ENCODE measurements around the gene PTRHD1. TPM values are rescaled to one million over a fixed set of nuclear protein-coding genes. Genes with fewer than 3 reads are reported as not detected.
"Not testable (repeated sequence)": the region's sequence is repeated elsewhere in the genome, so short reads cannot be mapped to it uniquely, and the experiment has no call there.

The PTRHD1 gene
- polyA plus RNA-seq, 1 donor = 38.6 TPM

DNA sequence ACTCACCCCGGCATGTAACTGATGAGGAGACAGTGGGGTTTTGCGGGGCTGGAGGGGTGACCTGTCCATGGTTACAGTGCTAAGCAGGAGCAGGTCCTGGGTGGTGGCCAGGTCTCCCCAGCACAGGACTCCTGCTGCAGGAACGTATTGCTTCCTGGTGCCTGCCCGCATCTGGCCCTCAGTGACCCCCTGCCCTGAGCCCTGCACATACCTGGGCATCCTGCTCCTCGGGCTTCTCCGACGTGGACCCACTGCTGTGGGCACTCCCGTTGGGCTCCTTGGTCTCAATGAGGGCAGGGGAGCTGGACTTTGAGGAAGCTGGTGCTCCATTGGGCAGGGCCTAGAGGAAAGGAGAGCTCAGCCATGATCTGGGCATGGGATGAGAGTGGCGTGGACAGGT, 43.5 kb upstream of the PTRHD1 start:
- Histone ChIP-seq H3K36me3 (ENCODE audit: control insufficient read depth, insufficient read depth, low read length) (peaks cover 32% of the 10 kb centered on the region), H3K4me3 (ENCODE audit: low read length) (no peak overlapping the region), H3K27ac (ENCODE audit: low read length) (no peak overlapping the region), H3K9me3 (ENCODE audit: control insufficient read depth, low read depth, low read length) (no peaks in the 10 kb centered on the region), H3K4me1 (ENCODE audit: control insufficient read depth, insufficient read depth, low read length) (peaks cover 3% of the 10 kb centered on the region), H3K27me3 (ENCODE audit: control insufficient read depth, insufficient read depth, low read length) (no peaks in the 10 kb centered on the region)
- DNase-seq = no peak
- WGBS (ENCODE audit: insufficient coverage, low lambda C conversion rate) = no CpG with 5 or more reads among the region's 9 CpGs

DNA sequence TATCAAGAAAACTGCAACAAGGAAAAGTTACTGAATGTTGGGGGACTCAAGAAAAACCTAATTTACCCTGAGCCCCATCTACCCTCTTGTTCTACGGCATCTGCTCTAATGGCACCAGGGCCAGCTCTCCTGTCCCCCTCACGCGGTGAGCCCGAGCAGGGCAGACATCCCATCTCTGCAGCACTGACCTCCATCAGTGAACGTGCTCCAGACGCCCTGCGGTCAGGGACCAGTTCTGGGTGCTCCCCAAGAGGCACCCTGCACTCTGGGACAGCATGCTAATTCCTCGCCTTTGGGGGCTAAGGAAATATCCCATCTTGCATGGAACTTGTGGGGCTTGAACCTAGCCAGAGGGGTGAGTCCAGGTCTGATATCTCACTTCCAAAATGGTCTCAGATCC, 43.0 kb upstream of the PTRHD1 start:
- DNase-seq = no peak
- Histone ChIP-seq H3K27ac (ENCODE audit: low read length) (no peak overlapping the region), H3K4me3 (ENCODE audit: low read length) (no peak overlapping the region), H3K27me3 (ENCODE audit: control insufficient read depth, insufficient read depth, low read length) (no peaks in the 10 kb centered on the region), H3K36me3 (ENCODE audit: control insufficient read depth, insufficient read depth, low read length) (peaks cover 32% of the 10 kb centered on the region), H3K9me3 (ENCODE audit: control insufficient read depth, low read depth, low read length) (no peaks in the 10 kb centered on the region), H3K4me1 (ENCODE audit: control insufficient read depth, insufficient read depth, low read length) (peaks cover 4% of the 10 kb centered on the region)
- no CpG with 5 or more reads among the region's 8 CpGs for WGBS (ENCODE audit: insufficient coverage, low lambda C conversion rate)

DNA sequence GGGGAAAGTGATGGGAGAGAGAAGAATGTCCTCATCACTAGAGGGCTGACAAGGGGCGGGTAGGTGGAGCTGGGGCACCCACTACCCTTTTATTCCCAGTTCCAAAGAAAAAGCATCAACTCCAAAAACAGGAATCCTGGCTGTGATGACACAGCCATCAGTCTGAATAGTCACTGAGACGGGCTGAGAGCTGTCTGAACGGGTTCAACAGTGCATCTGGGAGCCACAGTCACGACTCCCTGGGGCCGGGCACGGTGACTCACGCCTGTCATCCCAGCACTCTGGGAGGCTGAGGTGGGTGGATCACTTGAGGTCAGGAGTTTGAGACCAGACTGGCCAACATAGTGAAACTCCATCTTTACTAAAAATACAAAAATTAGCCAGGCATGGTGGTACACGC, 42.2 kb upstream of the PTRHD1 start:
- H3K4me3 ChIP-seq (ENCODE audit: low read length); H3K9me3 ChIP-seq (ENCODE audit: control insufficient read depth, low read depth, low read length); H3K4me1 ChIP-seq (ENCODE audit: control insufficient read depth, insufficient read depth, low read length); DNase-seq; H3K27ac ChIP-seq (ENCODE audit: low read length); H3K27me3 ChIP-seq (ENCODE audit: control insufficient read depth, insufficient read depth, low read length): not testable (repeated sequence)
- peaks cover 32% of the 10 kb centered on the region for H3K36me3 ChIP-seq (ENCODE audit: control insufficient read depth, insufficient read depth, low read length)
- no CpG with 5 or more reads among the region's 8 CpGs for WGBS (ENCODE audit: insufficient coverage, low lambda C conversion rate)

- no peak for DNase-seq
- WGBS (ENCODE audit: insufficient coverage, low lambda C conversion rate) = no CpG with 5 or more reads among the region's 20 CpGs
- H3K36me3 ChIP-seq (ENCODE audit: control insufficient read depth, insufficient read depth, low read length) = peaks cover 32% of the 10 kb centered on the region
These were observed 41.7 kb upstream of the PTRHD1 start for GRCh38 chr2:24834733-24835395.

GRCh38 chr2:24833821-24834732, 40.9 kb upstream of the PTRHD1 start:
- DNase-seq = no peak
- no peaks in the 10 kb centered on the region for H3K27me3 ChIP-seq (ENCODE audit: control insufficient read depth, insufficient read depth, low read length)
- peaks cover 8% of the 10 kb centered on the region for H3K4me1 ChIP-seq (ENCODE audit: control insufficient read depth, insufficient read depth, low read length)
- H3K27ac ChIP-seq (ENCODE audit: low read length) = no peak overlapping the region
- no peak overlapping the region for H3K4me3 ChIP-seq (ENCODE audit: low read length)
- peaks cover 30% of the 10 kb centered on the region for H3K36me3 ChIP-seq (ENCODE audit: control insufficient read depth, insufficient read depth, low read length)
- H3K9me3 ChIP-seq (ENCODE audit: control insufficient read depth, low read depth, low read length) = no peaks in the 10 kb centered on the region
- no CpG with 5 or more reads among the region's 32 CpGs for WGBS (ENCODE audit: insufficient coverage, low lambda C conversion rate)

More at GRCh38 chr2:24834733-24835395, 41.7 kb upstream of the PTRHD1 start:
- no peaks in the 10 kb centered on the region for H3K27me3 ChIP-seq (ENCODE audit: control insufficient read depth, insufficient read depth, low read length)
- peaks cover 8% of the 10 kb centered on the region for H3K4me1 ChIP-seq (ENCODE audit: control insufficient read depth, insufficient read depth, low read length)
- no peak overlapping the region for H3K4me3 ChIP-seq (ENCODE audit: low read length)
- H3K27ac ChIP-seq (ENCODE audit: low read length) = no peak overlapping the region
- H3K9me3 ChIP-seq (ENCODE audit: control insufficient read depth, low read depth, low read length) = no peaks in the 10 kb centered on the region

GRCh38 chr2:24832931-24833701, 39.9 kb upstream of the PTRHD1 start:
- Histone ChIP-seq H3K27ac (ENCODE audit: low read length) (no peak overlapping the region), H3K27me3 (ENCODE audit: control insufficient read depth, insufficient read depth, low read length) (no peaks in the 10 kb centered on the region), H3K9me3 (ENCODE audit: control insufficient read depth, low read depth, low read length) (no peaks in the 10 kb centered on the region), H3K4me1 (ENCODE audit: control insufficient read depth, insufficient read depth, low read length) (peaks cover 8% of the 10 kb centered on the region), H3K4me3 (ENCODE audit: low read length) (no peak overlapping the region), H3K36me3 (ENCODE audit: control insufficient read depth, insufficient read depth, low read length) (peaks cover 27% of the 10 kb centered on the region)
- DNase-seq = no peak
- 83% methylated on average over 1 of the region's 22 CpGs for WGBS (ENCODE audit: insufficient coverage, low lambda C conversion rate)

DNA sequence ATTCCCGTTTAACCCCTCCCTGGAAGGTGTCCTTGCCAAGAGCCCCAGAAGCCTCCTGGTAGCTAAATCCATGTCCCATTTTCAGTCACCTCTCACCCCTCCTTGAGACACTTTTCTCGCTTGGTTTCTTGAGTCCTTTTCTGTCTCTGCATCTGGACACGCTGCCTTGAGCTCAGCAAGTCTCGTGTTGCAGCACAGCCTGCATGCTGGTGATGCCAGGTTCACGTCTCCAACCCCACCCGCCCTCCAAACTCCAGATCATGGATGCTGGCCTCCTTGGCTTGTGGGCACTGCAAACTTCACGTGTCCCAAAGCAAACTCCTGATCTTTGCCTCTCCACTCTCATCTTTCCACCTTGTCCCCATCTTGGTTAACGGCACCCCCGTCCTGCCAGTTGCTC, 39.3 kb upstream of the PTRHD1 start:
- H3K36me3 ChIP-seq (ENCODE audit: control insufficient read depth, insufficient read depth, low read length) = peaks cover 27% of the 10 kb centered on the region
- H3K9me3 ChIP-seq (ENCODE audit: control insufficient read depth, low read depth, low read length) = no peaks in the 10 kb centered on the region
- no peaks in the 10 kb centered on the region for H3K27me3 ChIP-seq (ENCODE audit: control insufficient read depth, insufficient read depth, low read length)
- WGBS (ENCODE audit: insufficient coverage, low lambda C conversion rate) = 80% methylated on average over 2 of the region's 9 CpGs
- H3K27ac ChIP-seq (ENCODE audit: low read length) = no peak overlapping the region
- DNase-seq = no peak
- no peak overlapping the region for H3K4me3 ChIP-seq (ENCODE audit: low read length)
- H3K4me1 ChIP-seq (ENCODE audit: control insufficient read depth, insufficient read depth, low read length) = peaks cover 8% of the 10 kb centered on the region

- Histone ChIP-seq H3K36me3 (ENCODE audit: control insufficient read depth, insufficient read depth, low read length) (peaks cover 27% of the 10 kb centered on the region), H3K27ac (ENCODE audit: low read length) (no peak overlapping the region), H3K9me3 (ENCODE audit: control insufficient read depth, low read depth, low read length) (no peaks in the 10 kb centered on the region), H3K4me1 (ENCODE audit: control insufficient read depth, insufficient read depth, low read length) (peaks cover 8% of the 10 kb centered on the region), H3K4me3 (ENCODE audit: low read length) (no peak overlapping the region), H3K27me3 (ENCODE audit: control insufficient read depth, insufficient read depth, low read length) (no peaks in the 10 kb centered on the region)
- DNase-seq = no peak
- no CpG with 5 or more reads among the region's 14 CpGs for WGBS (ENCODE audit: insufficient coverage, low lambda C conversion rate)
These were observed 38.9 kb upstream of the PTRHD1 start for GRCh38 chr2:24832073-24832461.

DNA sequence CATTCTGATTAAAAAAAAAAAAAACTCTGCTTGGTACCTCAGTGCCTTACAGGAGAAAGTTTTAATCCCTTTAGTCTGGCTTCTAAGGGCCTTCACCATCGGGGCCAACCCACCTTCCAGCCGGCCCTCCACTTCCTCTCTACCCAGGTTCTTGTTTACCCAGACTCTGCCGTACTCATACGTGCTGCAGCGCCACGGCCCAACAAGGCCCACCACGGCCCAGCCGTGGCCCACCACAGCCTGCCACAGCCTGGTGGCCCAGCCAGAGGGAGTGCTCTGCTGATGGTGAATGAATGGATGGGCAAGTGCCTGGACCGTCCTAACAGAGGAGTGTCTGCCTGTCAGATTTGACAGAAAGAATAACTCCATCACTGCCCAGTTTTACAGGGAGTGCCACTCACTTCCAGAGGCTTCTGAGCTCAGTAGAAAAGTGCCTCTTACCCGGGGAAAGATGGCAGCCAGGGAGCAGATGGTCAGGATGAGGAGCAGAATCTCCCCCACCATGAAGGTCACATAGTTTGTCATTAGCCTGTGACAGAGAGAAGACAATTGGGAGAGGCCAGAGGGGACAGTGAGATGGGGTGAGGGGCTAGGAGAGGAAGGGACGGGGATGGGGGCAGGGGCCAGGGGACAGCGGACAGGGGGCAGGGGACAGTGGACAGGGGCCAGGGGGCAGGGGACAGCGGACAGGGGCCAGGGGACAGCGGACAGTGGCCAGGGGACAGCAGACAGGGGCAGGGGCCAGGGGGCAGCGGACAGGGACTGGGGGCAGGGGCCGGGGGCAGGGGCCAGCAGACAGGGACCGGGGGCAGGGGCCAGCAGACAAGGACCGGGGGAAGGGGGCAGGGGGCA, 38.3 kb upstream of the PTRHD1 start:
- DNase-seq = no peak
- Histone ChIP-seq H3K9me3 (ENCODE audit: control insufficient read depth, low read depth, low read length) (no peaks in the 10 kb centered on the region), H3K27me3 (ENCODE audit: control insufficient read depth, insufficient read depth, low read length) (no peaks in the 10 kb centered on the region), H3K36me3 (ENCODE audit: control insufficient read depth, insufficient read depth, low read length) (peaks cover 23% of the 10 kb centered on the region), H3K4me3 (ENCODE audit: low read length) (no peak overlapping the region), H3K27ac (ENCODE audit: low read length) (no peak overlapping the region), H3K4me1 (ENCODE audit: control insufficient read depth, insufficient read depth, low read length) (peaks cover 8% of the 10 kb centered on the region)
- WGBS (ENCODE audit: insufficient coverage, low lambda C conversion rate) = no CpG with 5 or more reads among the region's 18 CpGs

Measured in large intestine (tissue), 3 donors.